H9 (cell line): Measurements from ENCODE around the gene LRP1B. TPM values are rescaled to one million over a fixed set of nuclear protein-coding genes. Genes with fewer than 3 reads are reported as not detected.

ENCODE experiments used
- DNase-seq: peaks from one replicate; pipeline ENCODE4 v3.0.0-alpha.2; 2017
- H2AFZ ChIP-seq: one replicate; pipeline ENCODE4 v1.6.1; 2013; ENCODE audit warnings: mild to moderate bottlenecking, low read length, control low read depth, moderate library complexity
- H2AK5ac ChIP-seq: 2 replicates; pipeline ENCODE4 v1.6.1; 2013; ENCODE audit warnings: low read length, control low read depth, mixed read lengths; ENCODE audit not compliant: insufficient read length
- H2BK120ac ChIP-seq: one replicate; pipeline ENCODE4 v1.6.1; 2013; ENCODE audit warnings: low read depth, mild to moderate bottlenecking, low read length, control low read depth, inconsistent platforms; ENCODE audit not compliant: poor library complexity, severe bottlenecking
- H2BK12ac ChIP-seq: 2 replicates; pipeline ENCODE4 v1.6.1; 2013; ENCODE audit warnings: low read length, control low read depth, mixed read lengths, low read depth; ENCODE audit not compliant: insufficient read length
- H2BK15ac ChIP-seq: 2 replicates; pipeline ENCODE4 v1.6.1; 2013; ENCODE audit warnings: low read depth, low read length, control low read depth
- H2BK20ac ChIP-seq: one replicate; pipeline ENCODE4 v1.6.1; 2013; ENCODE audit warnings: low read depth, mild to moderate bottlenecking, low read length, control low read depth, inconsistent platforms; ENCODE audit not compliant: poor library complexity, severe bottlenecking
- H2BK5ac ChIP-seq: 2 replicates; pipeline ENCODE4 v1.6.1; 2013; ENCODE audit warnings: low read length, control low read depth, mixed read lengths; ENCODE audit not compliant: insufficient read length
- H3K14ac ChIP-seq: 2 replicates; pipeline ENCODE4 v1.6.1; 2013; ENCODE audit warnings: low read length, control low read depth; ENCODE audit not compliant: insufficient read depth
- H3K18ac ChIP-seq: 2 replicates; pipeline ENCODE4 v1.6.1; 2013; ENCODE audit warnings: low read depth, mild to moderate bottlenecking, mixed read lengths, low read length, control low read depth; ENCODE audit not compliant: insufficient read length
- H3K23ac ChIP-seq: 2 replicates; pipeline ENCODE4 v1.6.1; 2013; ENCODE audit warnings: low read length, control low read depth, mixed read lengths, low read depth; ENCODE audit not compliant: insufficient read length
- H3K23me2 ChIP-seq: 2 replicates; pipeline ENCODE4 v1.6.1; 2013; ENCODE audit warnings: low read depth, mild to moderate bottlenecking, mixed read lengths, low read length, control low read depth; ENCODE audit not compliant: insufficient read length, poor library complexity, severe bottlenecking
- H3K27ac ChIP-seq: 2 replicates; pipeline ENCODE4 v1.5.1; 2013; ENCODE audit warnings: low read length, control low read depth, mixed read lengths, low read depth; ENCODE audit not compliant: insufficient read length
- H3K27me3 ChIP-seq: 2 replicates; pipeline ENCODE4 v1.6.1; 2013; ENCODE audit warnings: low read length, control low read depth, inconsistent platforms; ENCODE audit not compliant: insufficient read depth
- H3K4ac ChIP-seq: 2 replicates; pipeline ENCODE4 v1.6.1; 2013; ENCODE audit warnings: low read depth, mild to moderate bottlenecking, control low read depth, inconsistent platforms, low read length, moderate library complexity
- H3K4me1 ChIP-seq: 2 replicates; pipeline ENCODE4 v1.6.1; 2013; ENCODE audit warnings: low read length, control low read depth, inconsistent platforms; ENCODE audit not compliant: insufficient read depth
- H3K4me2 ChIP-seq: 2 replicates; pipeline ENCODE4 v1.6.1; 2013; ENCODE audit warnings: low read length, control low read depth, mixed read lengths; ENCODE audit not compliant: insufficient read length, insufficient read depth
- H3K56ac ChIP-seq: 2 replicates; pipeline ENCODE4 v1.6.1; 2013; ENCODE audit warnings: low read depth, mild to moderate bottlenecking, mixed read lengths, low read length, control low read depth; ENCODE audit not compliant: insufficient read length
- H3K79me1 ChIP-seq: 2 replicates; pipeline ENCODE4 v1.6.1; 2013; ENCODE audit warnings: low read depth, mild to moderate bottlenecking, moderate library complexity, low read length, control low read depth, inconsistent platforms; ENCODE audit not compliant: insufficient read depth, poor library complexity, severe bottlenecking
- H3K79me2 ChIP-seq: 2 replicates; pipeline ENCODE4 v1.6.1; 2013; ENCODE audit warnings: low read length, control low read depth, inconsistent platforms; ENCODE audit not compliant: insufficient read depth
- H3K9ac ChIP-seq: 2 replicates; pipeline ENCODE4 v1.6.1; 2013; ENCODE audit warnings: low read length, control low read depth, mixed read lengths; ENCODE audit not compliant: insufficient read length; ENCODE audit errors: extremely low read depth
- H3K9me3 ChIP-seq: one replicate; pipeline ENCODE4 v1.6.1; 2013; ENCODE audit warnings: low read depth, low read length, inconsistent platforms; ENCODE audit not compliant: control insufficient read depth
- H3T11ph ChIP-seq: one replicate; pipeline ENCODE4 v1.6.1; 2013; ENCODE audit warnings: mild to moderate bottlenecking, low read length, control low read depth, inconsistent platforms
- H4K20me1 ChIP-seq: one replicate; pipeline ENCODE4 v1.6.1; 2013; ENCODE audit not compliant: control insufficient read depth, insufficient read length, insufficient read depth
- H4K5ac ChIP-seq: 2 replicates; pipeline ENCODE4 v1.6.1; 2013; ENCODE audit warnings: low read depth, mild to moderate bottlenecking, mixed read lengths, low read length, control low read depth; ENCODE audit not compliant: insufficient read length
- H4K8ac ChIP-seq: replicated peaks from 2 replicates; pipeline ENCODE4 v1.6.1; 2013; ENCODE audit warnings: low read length, control low read depth, mixed read lengths, low read depth; ENCODE audit not compliant: insufficient read length
- H4K91ac ChIP-seq: 2 replicates; pipeline ENCODE4 v1.6.1; 2013; ENCODE audit warnings: low read depth, mild to moderate bottlenecking, moderate library complexity, mixed read lengths, low read length, control low read depth; ENCODE audit not compliant: insufficient read length
- H3K27ac Mint-ChIP-seq, 3 experiments: 2 replicates in 2 of 3; 3 replicates in 1 of 3; pipeline ENCODE4 v1.8.0; 2020 to 2021; ENCODE audit warnings: mixed read lengths in 3 of 3, mild to moderate bottlenecking in 1 of 3, moderate library complexity in 1 of 3
- H3K27me3 Mint-ChIP-seq: 2 replicates; pipeline ENCODE4 v1.8.0; 2021; ENCODE audit warnings: low read depth, mild to moderate bottlenecking, moderate library complexity, mixed read lengths
- H3K36me3 Mint-ChIP-seq, 3 experiments: 2 replicates in 2 of 3; 3 replicates in 1 of 3; pipeline ENCODE4 v1.8.0; 2020 to 2021; ENCODE audit warnings: low read depth in 3 of 3, mixed read lengths in 3 of 3; ENCODE audit not compliant: insufficient read depth in 1 of 3
- H3K4me1 Mint-ChIP-seq, 2 experiments: 2 replicates each; pipeline ENCODE4 v1.8.0; 2020; ENCODE audit warnings: mixed read lengths in 2 of 2
- H3K4me3 Mint-ChIP-seq, 2 experiments: 2 replicates in 1 of 2; 3 replicates in 1 of 2; pipeline ENCODE4 v1.8.0; 2020 to 2021; ENCODE audit warnings: mild to moderate bottlenecking in 2 of 2, mixed read lengths in 2 of 2, moderate library complexity in 1 of 2
- H3K9me3 Mint-ChIP-seq, 2 experiments: 2 replicates in 1 of 2; 3 replicates in 1 of 2; pipeline ENCODE4 v1.8.0; 2020; ENCODE audit warnings: mild to moderate bottlenecking in 2 of 2, mixed read lengths in 2 of 2, moderate library complexity in 1 of 2
- total RNA-seq: library from RNA; stranded (reverse); gene quantifications from 2 replicates; pipeline ENCODE4 v1.2.1, GENCODE V29; 2021
- TF ChIP-seq, protein P1 (sequence below): fragments of 200-600 bp; sonication (generic); conservative IDR thresholded peaks from 3 replicates; pipeline ENCODE4 v1.8.0; 2021; ENCODE audit warnings: antibody characterized with exemption, mild to moderate bottlenecking

LRP1B gene
- total RNA-seq, 1 experiment from 2014 or later: not detected

DNA sequence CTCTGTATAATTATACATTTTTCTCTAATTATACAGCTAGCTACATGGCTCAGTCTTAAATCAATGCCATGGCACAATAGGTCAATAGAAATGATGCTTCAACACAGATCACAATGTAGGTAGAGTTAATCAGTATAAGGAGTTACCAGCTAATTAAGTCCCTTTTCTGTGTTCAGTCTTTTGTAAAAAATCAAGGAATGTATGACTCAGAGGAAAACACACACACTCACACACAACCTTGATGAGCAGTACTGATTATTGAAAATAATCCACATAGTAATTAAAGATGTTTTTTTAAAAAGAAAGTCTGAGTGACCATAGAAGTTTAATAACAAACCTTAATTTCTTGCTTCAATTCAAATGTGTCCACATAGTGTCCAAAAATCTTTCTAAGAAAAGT is 691.3 kb downstream of the LRP1B start:
- Histone ChIP-seq H3K79me1 (no peaks in the 10 kb centered on the region), H2BK15ac (no peak overlapping the region), H4K20me1 (no peaks in the 10 kb centered on the region), H3K9me3 (no peaks in the 10 kb centered on the region), H2BK20ac (no peak overlapping the region), H4K8ac (no peak overlapping the region), H3K18ac (no peak overlapping the region), H2BK120ac (no peak overlapping the region), H2BK5ac (no peak overlapping the region), H3K9ac (no peak overlapping the region), H3T11ph (no peak overlapping the region), H4K91ac (no peak overlapping the region), H2AFZ (no peak overlapping the region), H3K14ac (no peak overlapping the region), H3K27me3 (no peaks in the 10 kb centered on the region), H3K23ac (no peak overlapping the region), H3K4ac (no peak overlapping the region), H3K79me2 (no peaks in the 10 kb centered on the region), H3K4me2 (no peak overlapping the region), H4K5ac (no peak overlapping the region), H3K56ac (no peak overlapping the region), H2BK12ac (no peak overlapping the region), H3K4me1 (no peaks in the 10 kb centered on the region), H3K27ac (no peak overlapping the region), H2AK5ac (no peak overlapping the region), H3K23me2 (no peaks in the 10 kb centered on the region)
- peaks cover 1% of the 10 kb centered on the region; the same call in 1 of the 2 replicates for H3K27me3 Mint-ChIP-seq
- no peak overlapping the region for H3K27ac Mint-ChIP-seq
- H3K9me3 Mint-ChIP-seq: peaks cover 3 to 11% of the 10 kb centered on the region in 2 experiments; a peak in 3 of 5 replicates
- no peak for DNase-seq
- H3K4me3 Mint-ChIP-seq: no peak overlapping the region
- TF ChIP-seq, protein P1, sequence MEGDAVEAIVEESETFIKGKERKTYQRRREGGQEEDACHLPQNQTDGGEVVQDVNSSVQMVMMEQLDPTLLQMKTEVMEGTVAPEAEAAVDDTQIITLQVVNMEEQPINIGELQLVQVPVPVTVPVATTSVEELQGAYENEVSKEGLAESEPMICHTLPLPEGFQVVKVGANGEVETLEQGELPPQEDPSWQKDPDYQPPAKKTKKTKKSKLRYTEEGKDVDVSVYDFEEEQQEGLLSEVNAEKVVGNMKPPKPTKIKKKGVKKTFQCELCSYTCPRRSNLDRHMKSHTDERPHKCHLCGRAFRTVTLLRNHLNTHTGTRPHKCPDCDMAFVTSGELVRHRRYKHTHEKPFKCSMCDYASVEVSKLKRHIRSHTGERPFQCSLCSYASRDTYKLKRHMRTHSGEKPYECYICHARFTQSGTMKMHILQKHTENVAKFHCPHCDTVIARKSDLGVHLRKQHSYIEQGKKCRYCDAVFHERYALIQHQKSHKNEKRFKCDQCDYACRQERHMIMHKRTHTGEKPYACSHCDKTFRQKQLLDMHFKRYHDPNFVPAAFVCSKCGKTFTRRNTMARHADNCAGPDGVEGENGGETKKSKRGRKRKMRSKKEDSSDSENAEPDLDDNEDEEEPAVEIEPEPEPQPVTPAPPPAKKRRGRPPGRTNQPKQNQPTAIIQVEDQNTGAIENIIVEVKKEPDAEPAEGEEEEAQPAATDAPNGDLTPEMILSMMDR: no peak
- peaks cover 0 to 5% (median 0%) of the 10 kb centered on the region in 3 experiments; a peak in 3 of 7 replicates for H3K36me3 Mint-ChIP-seq
- no peaks in the 10 kb centered on the region for H3K4me1 Mint-ChIP-seq
